ENCODE measurements around the gene MYH3.

The MYH3 gene

GRCh38 chr17:10631048-10631700, 25.9 kb downstream of the MYH3 start:
- Histone ChIP-seq H3K4me1 (ENCODE audit: control insufficient read depth, insufficient read depth, low read length) (no peaks in the 10 kb centered on the region; the same call in 1 of the 2 replicates), H3K36me3 (ENCODE audit: control insufficient read depth, insufficient read depth, low read length) (no peaks in the 10 kb centered on the region; the same call in 1 of the 2 replicates), H3K4me3 (ENCODE audit: low read length) (no peak overlapping the region), H3K27me3 (ENCODE audit: control insufficient read depth, insufficient read depth, low read length) (no peaks in the 10 kb centered on the region), H3K27ac (ENCODE audit: low read length) (no peak overlapping the region), H3K9me3 (ENCODE audit: control insufficient read depth, insufficient read depth, low read length) (no peaks in the 10 kb centered on the region)
- no peak for DNase-seq (ENCODE audit: low read depth, low spot score)
- WGBS (ENCODE audit: insufficient coverage, insufficient read length) = no CpG with 5 or more reads among the region's 18 CpGs

- no peaks in the 10 kb centered on the region for H3K27me3 ChIP-seq (ENCODE audit: control insufficient read depth, insufficient read depth, low read length)
- H3K9me3 ChIP-seq (ENCODE audit: control insufficient read depth, insufficient read depth, low read length) = no peaks in the 10 kb centered on the region
- no peak overlapping the region for H3K4me3 ChIP-seq (ENCODE audit: low read length)
- H3K4me1 ChIP-seq (ENCODE audit: control insufficient read depth, insufficient read depth, low read length) = no peaks in the 10 kb centered on the region; the same call in 1 of the 2 replicates
- DNase-seq (ENCODE audit: low read depth, low spot score) = no peak
- no CpG with 5 or more reads among the region's 12 CpGs for WGBS (ENCODE audit: insufficient coverage, insufficient read length)
- H3K27ac ChIP-seq (ENCODE audit: low read length) = no peak overlapping the region
- H3K36me3 ChIP-seq (ENCODE audit: control insufficient read depth, insufficient read depth, low read length) = no peaks in the 10 kb centered on the region; the same call in 1 of the 2 replicates
These were observed 27.4 kb downstream of the MYH3 start for GRCh38 chr17:10629706-10630105.

- no peak overlapping the region for H3K4me3 ChIP-seq (ENCODE audit: low read length)
- no peaks in the 10 kb centered on the region for H3K27me3 ChIP-seq (ENCODE audit: control insufficient read depth, insufficient read depth, low read length)
- H3K27ac ChIP-seq (ENCODE audit: low read length) = no peak overlapping the region
- no peaks in the 10 kb centered on the region; the same call in 1 of the 2 replicates for H3K4me1 ChIP-seq (ENCODE audit: control insufficient read depth, insufficient read depth, low read length)
- no CpG with 5 or more reads among the region's 13 CpGs for WGBS (ENCODE audit: insufficient coverage, insufficient read length)
- no peaks in the 10 kb centered on the region for H3K9me3 ChIP-seq (ENCODE audit: control insufficient read depth, insufficient read depth, low read length)
- no peaks in the 10 kb centered on the region; the same call in 1 of the 2 replicates for H3K36me3 ChIP-seq (ENCODE audit: control insufficient read depth, insufficient read depth, low read length)
- no peak for DNase-seq (ENCODE audit: low read depth, low spot score)
These were observed 28.4 kb downstream of the MYH3 start for GRCh38 chr17:10628756-10629155.

- no peaks in the 10 kb centered on the region for H3K27me3 ChIP-seq (ENCODE audit: control insufficient read depth, insufficient read depth, low read length)
- H3K9me3 ChIP-seq (ENCODE audit: control insufficient read depth, insufficient read depth, low read length) = no peaks in the 10 kb centered on the region; the same call in 1 of the 2 replicates
- H3K36me3 ChIP-seq (ENCODE audit: control insufficient read depth, insufficient read depth, low read length) = no peaks in the 10 kb centered on the region; the same call in 1 of the 2 replicates
- WGBS (ENCODE audit: insufficient coverage, insufficient read length) = no CpG with 5 or more reads among the region's 9 CpGs
- no peak overlapping the region for H3K27ac ChIP-seq (ENCODE audit: low read length)
- no peak for DNase-seq (ENCODE audit: low read depth, low spot score)
- no peak overlapping the region for H3K4me3 ChIP-seq (ENCODE audit: low read length)
- no peaks in the 10 kb centered on the region for H3K4me1 ChIP-seq (ENCODE audit: control insufficient read depth, insufficient read depth, low read length)
These were observed 30.7 kb downstream of the MYH3 start for GRCh38 chr17:10626390-10626789.

- no peak overlapping the region for H3K27ac ChIP-seq (ENCODE audit: low read length)
These were observed 32.1 kb downstream of the MYH3 start for GRCh38 chr17:10624969-10625368.

GRCh38 chr17:10623737-10624338, 33.3 kb downstream of the MYH3 start:
- no CpG with 5 or more reads among the region's 10 CpGs for WGBS (ENCODE audit: insufficient coverage, insufficient read length)
- H3K27me3 ChIP-seq (ENCODE audit: control insufficient read depth, insufficient read depth, low read length) = no peaks in the 10 kb centered on the region

More at GRCh38 chr17:10624969-10625368, 32.1 kb downstream of the MYH3 start:
- DNase-seq (ENCODE audit: low read depth, low spot score) = no peak
- no peaks in the 10 kb centered on the region for H3K36me3 ChIP-seq (ENCODE audit: control insufficient read depth, insufficient read depth, low read length)
- no peaks in the 10 kb centered on the region for H3K27me3 ChIP-seq (ENCODE audit: control insufficient read depth, insufficient read depth, low read length)
- no peaks in the 10 kb centered on the region; the same call in 1 of the 2 replicates for H3K9me3 ChIP-seq (ENCODE audit: control insufficient read depth, insufficient read depth, low read length)
- WGBS (ENCODE audit: insufficient coverage, insufficient read length) = no CpG with 5 or more reads among the region's 11 CpGs
- H3K4me1 ChIP-seq (ENCODE audit: control insufficient read depth, insufficient read depth, low read length) = no peaks in the 10 kb centered on the region
- no peak overlapping the region for H3K4me3 ChIP-seq (ENCODE audit: low read length)

GRCh38 chr17:10622617-10623485, 34.3 kb downstream of the MYH3 start:
- Histone ChIP-seq H3K36me3 (ENCODE audit: control insufficient read depth, insufficient read depth, low read length) (no peaks in the 10 kb centered on the region), H3K27me3 (ENCODE audit: control insufficient read depth, insufficient read depth, low read length) (no peaks in the 10 kb centered on the region), H3K27ac (ENCODE audit: low read length) (no peak overlapping the region), H3K4me3 (ENCODE audit: low read length) (no peak overlapping the region), H3K9me3 (ENCODE audit: control insufficient read depth, insufficient read depth, low read length) (no peaks in the 10 kb centered on the region; the same call in 1 of the 2 replicates), H3K4me1 (ENCODE audit: control insufficient read depth, insufficient read depth, low read length) (no peaks in the 10 kb centered on the region; the same call in 1 of the 2 replicates)
- WGBS (ENCODE audit: insufficient coverage, insufficient read length) = no CpG with 5 or more reads among the region's 14 CpGs
- no peak for DNase-seq (ENCODE audit: low read depth, low spot score)

More at GRCh38 chr17:10623737-10624338, 33.3 kb downstream of the MYH3 start:
- no peaks in the 10 kb centered on the region for H3K36me3 ChIP-seq (ENCODE audit: control insufficient read depth, insufficient read depth, low read length)
- no peak for DNase-seq (ENCODE audit: low read depth, low spot score)
- no peaks in the 10 kb centered on the region; the same call in 1 of the 2 replicates for H3K9me3 ChIP-seq (ENCODE audit: control insufficient read depth, insufficient read depth, low read length)
- H3K4me3 ChIP-seq (ENCODE audit: low read length) = no peak overlapping the region
- no peak overlapping the region for H3K27ac ChIP-seq (ENCODE audit: low read length)
- H3K4me1 ChIP-seq (ENCODE audit: control insufficient read depth, insufficient read depth, low read length) = no peaks in the 10 kb centered on the region

- WGBS (ENCODE audit: insufficient coverage, insufficient read length) = no CpG with 5 or more reads among the region's 6 CpGs
These were observed 35.7 kb downstream of the MYH3 start for GRCh38 chr17:10621397-10621796.

GRCh38 chr17:10620823-10621222, 36.3 kb downstream of the MYH3 start:
- H3K4me3 ChIP-seq (ENCODE audit: low read length) = no peak overlapping the region
- WGBS (ENCODE audit: insufficient coverage, insufficient read length) = no CpG with 5 or more reads among the region's 4 CpGs
- DNase-seq (ENCODE audit: low read depth, low spot score) = no peak
- H3K27me3 ChIP-seq (ENCODE audit: control insufficient read depth, insufficient read depth, low read length) = no peaks in the 10 kb centered on the region
- no peak overlapping the region for H3K27ac ChIP-seq (ENCODE audit: low read length)
- no peaks in the 10 kb centered on the region for H3K36me3 ChIP-seq (ENCODE audit: control insufficient read depth, insufficient read depth, low read length)
- no peaks in the 10 kb centered on the region; the same call in 1 of the 2 replicates for H3K9me3 ChIP-seq (ENCODE audit: control insufficient read depth, insufficient read depth, low read length)
- H3K4me1 ChIP-seq (ENCODE audit: control insufficient read depth, insufficient read depth, low read length) = no peaks in the 10 kb centered on the region; the same call in 1 of the 2 replicates

More at GRCh38 chr17:10621397-10621796, 35.7 kb downstream of the MYH3 start:
- Histone ChIP-seq H3K36me3 (ENCODE audit: control insufficient read depth, insufficient read depth, low read length) (no peaks in the 10 kb centered on the region), H3K27me3 (ENCODE audit: control insufficient read depth, insufficient read depth, low read length) (no peaks in the 10 kb centered on the region), H3K4me3 (ENCODE audit: low read length) (no peak overlapping the region), H3K4me1 (ENCODE audit: control insufficient read depth, insufficient read depth, low read length) (no peaks in the 10 kb centered on the region; the same call in 1 of the 2 replicates), H3K27ac (ENCODE audit: low read length) (no peak overlapping the region), H3K9me3 (ENCODE audit: control insufficient read depth, insufficient read depth, low read length) (no peaks in the 10 kb centered on the region; the same call in 1 of the 2 replicates)
- DNase-seq (ENCODE audit: low read depth, low spot score) = no peak

- H3K27me3 ChIP-seq (ENCODE audit: control insufficient read depth, insufficient read depth, low read length) = no peaks in the 10 kb centered on the region
- no peak overlapping the region for H3K4me3 ChIP-seq (ENCODE audit: low read length)
- H3K36me3 ChIP-seq (ENCODE audit: control insufficient read depth, insufficient read depth, low read length) = no peaks in the 10 kb centered on the region
- no peaks in the 10 kb centered on the region; the same call in 1 of the 2 replicates for H3K9me3 ChIP-seq (ENCODE audit: control insufficient read depth, insufficient read depth, low read length)
- DNase-seq (ENCODE audit: low read depth, low spot score) = peak; percentile 72
- H3K27ac ChIP-seq (ENCODE audit: low read length) = no peak overlapping the region
- peaks cover 4% of the 10 kb centered on the region; the same call in 1 of the 2 replicates for H3K4me1 ChIP-seq (ENCODE audit: control insufficient read depth, insufficient read depth, low read length)
- no CpG with 5 or more reads among the region's 7 CpGs for WGBS (ENCODE audit: insufficient coverage, insufficient read length)
These were observed 38.9 kb downstream of the MYH3 start for GRCh38 chr17:10618202-10618635.

All from iPS DF 6.9 (cell line).